Peyer's patch (tissue), 4 donors: ENCODE results near the gene C3orf62. TPM values are rescaled to one million over a fixed set of nuclear protein-coding genes. Genes with fewer than 3 reads are reported as not detected.

ENCODE experiments used
- DNase-seq, 3 donors: peaks; one replicate each; pipeline ENCODE4 v3.0.0-alpha.2; 2017 to 2019
- H3K27ac ChIP-seq, 4 donors: fragments of 200-600 bp; sonication (generic); one replicate each; pipeline ENCODE4 v1.5.1; 2016 to 2019
- H3K27me3 ChIP-seq, 2 donors: fragments of 200-600 bp; sonication (generic); one replicate each; pipeline ENCODE4 v1.5.1; 2019
- H3K36me3 ChIP-seq, 3 donors: fragments of 200-600 bp; sonication (generic); one replicate each; pipeline ENCODE4 v1.5.1; 2016 to 2019
- H3K4me1 ChIP-seq, 4 donors: fragments of 200-600 bp; sonication (generic); one replicate each; pipeline ENCODE4 v1.5.1; 2016 to 2019
- H3K4me3 ChIP-seq, 4 donors: fragments of 200-600 bp; sonication (generic); 1 replicate in 3 of 4; 2 replicates in 1 of 4; pipeline ENCODE4 v1.5.1; 2016 to 2019; ENCODE audit warnings: mild to moderate bottlenecking in 1 of 4
- H3K9me3 ChIP-seq, 4 donors: fragments of 200-600 bp; sonication (generic); one replicate each; pipeline ENCODE4 v1.5.1; 2016 to 2019; ENCODE audit warnings: mild to moderate bottlenecking in 1 of 4
- POLR2A ChIP-seq, 2 donors: fragments of 450-650 bp; IDR thresholded peaks; one replicate each; pipeline ENCODE4 v1.5.1; 2017; ENCODE audit warnings: antibody characterized with exemption in 2 of 2, mild to moderate bottlenecking in 2 of 2, moderate library complexity in 2 of 2
- total RNA-seq, 4 donors: library from RNA; depleted of rRNA; stranded (reverse); fragments of >200 nt; gene quantifications; one replicate each; pipeline ENCODE4 v1.1.0, GENCODE V29; 2016
- TF ChIP-seq, protein P1 (sequence below), 6 experiments: fragments of 450-650 bp in 4 of 6; fragments of 200-600 bp in 2 of 6; sonication (generic) in 1 of 6; IDR thresholded peaks; one replicate each; pipeline ENCODE4 v1.5.1; 2017 to 2019; ENCODE audit warnings: antibody characterized with exemption in 6 of 6, mild to moderate bottlenecking in 3 of 6, moderate library complexity in 1 of 6

The C3orf62 gene
- 10 to 100 TPM in 1 of 4 donors, 1 to 10 TPM in 3; 4.4 to 24.8 (median 5.3) TPM for total RNA-seq

DNA sequence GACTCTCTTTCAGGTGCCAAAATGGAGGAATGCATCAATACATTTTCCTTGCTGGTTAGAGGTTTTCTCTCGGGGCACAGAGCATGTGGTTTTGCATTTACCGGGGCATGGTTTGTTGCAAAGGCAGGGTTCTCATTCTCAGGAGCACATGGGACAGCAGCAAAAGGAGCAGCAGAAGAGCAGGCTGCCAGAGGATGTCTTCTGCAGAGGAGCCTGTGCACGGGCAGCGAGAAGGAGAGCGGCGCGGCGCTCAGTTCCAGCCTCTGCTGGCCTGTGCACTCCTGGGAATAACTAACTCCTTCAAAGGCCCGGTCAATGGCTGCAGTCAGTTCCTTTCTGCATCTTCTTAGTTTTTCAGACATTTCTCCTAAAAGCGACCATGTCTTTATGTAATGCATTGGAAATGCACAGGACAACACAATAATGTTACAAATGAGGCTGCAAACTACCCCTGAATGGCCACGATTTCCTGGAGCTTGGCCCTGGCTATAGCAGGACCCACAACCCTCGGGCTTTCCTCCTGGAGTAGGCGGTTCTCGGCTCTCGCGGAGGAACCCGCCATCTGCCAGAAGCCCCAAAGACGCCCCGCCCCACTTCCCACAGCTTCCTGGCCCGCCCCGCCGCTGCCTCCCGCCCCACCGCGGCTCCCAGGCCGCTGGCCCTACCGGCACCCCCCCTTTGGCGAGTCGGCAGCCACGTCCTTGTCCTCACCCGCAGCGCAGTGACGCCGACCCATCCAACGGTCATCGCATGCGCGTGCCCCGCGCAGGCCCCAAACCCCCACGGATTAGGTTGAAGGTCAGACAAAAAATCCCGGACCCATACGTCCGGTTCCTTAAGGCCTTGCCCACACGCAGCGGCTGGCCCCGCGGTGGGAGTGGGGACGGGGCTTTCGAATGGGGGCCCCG lies at the start of gene C3orf62:
Gene C3orf62, minus strand, starts transcription at position 758 of the 908 bp plus-strand sequence. Its CDS starts 360 bp downstream, at position 398.
- no peaks in the 10 kb centered on the region for H3K27me3 ChIP-seq
- peak within 1 kb of the TSS; percentile 84 to 94 (median 86) for H3K27ac ChIP-seq
- peaks cover 0 to 24% (median 0%) of the 10 kb centered on the region in 3 donors for H3K36me3 ChIP-seq
- DNase-seq: peak; percentile 84 to 95 (median 90)
- no peaks in the 10 kb centered on the region for H3K9me3 ChIP-seq
- H3K4me3 ChIP-seq: peak within 1 kb of the TSS; percentile 36 to 60 (median 52)
- peaks cover 2 to 18% (median 6%) of the 10 kb centered on the region in 4 donors for H3K4me1 ChIP-seq
- TF ChIP-seq, protein P1, sequence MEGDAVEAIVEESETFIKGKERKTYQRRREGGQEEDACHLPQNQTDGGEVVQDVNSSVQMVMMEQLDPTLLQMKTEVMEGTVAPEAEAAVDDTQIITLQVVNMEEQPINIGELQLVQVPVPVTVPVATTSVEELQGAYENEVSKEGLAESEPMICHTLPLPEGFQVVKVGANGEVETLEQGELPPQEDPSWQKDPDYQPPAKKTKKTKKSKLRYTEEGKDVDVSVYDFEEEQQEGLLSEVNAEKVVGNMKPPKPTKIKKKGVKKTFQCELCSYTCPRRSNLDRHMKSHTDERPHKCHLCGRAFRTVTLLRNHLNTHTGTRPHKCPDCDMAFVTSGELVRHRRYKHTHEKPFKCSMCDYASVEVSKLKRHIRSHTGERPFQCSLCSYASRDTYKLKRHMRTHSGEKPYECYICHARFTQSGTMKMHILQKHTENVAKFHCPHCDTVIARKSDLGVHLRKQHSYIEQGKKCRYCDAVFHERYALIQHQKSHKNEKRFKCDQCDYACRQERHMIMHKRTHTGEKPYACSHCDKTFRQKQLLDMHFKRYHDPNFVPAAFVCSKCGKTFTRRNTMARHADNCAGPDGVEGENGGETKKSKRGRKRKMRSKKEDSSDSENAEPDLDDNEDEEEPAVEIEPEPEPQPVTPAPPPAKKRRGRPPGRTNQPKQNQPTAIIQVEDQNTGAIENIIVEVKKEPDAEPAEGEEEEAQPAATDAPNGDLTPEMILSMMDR (IDR thresholded peaks at IDR 0.05): no peak
- TF ChIP-seq POLR2A (IDR thresholded peaks at IDR 0.05): peak in 1 of 2 donors; percentile 33

DNA sequence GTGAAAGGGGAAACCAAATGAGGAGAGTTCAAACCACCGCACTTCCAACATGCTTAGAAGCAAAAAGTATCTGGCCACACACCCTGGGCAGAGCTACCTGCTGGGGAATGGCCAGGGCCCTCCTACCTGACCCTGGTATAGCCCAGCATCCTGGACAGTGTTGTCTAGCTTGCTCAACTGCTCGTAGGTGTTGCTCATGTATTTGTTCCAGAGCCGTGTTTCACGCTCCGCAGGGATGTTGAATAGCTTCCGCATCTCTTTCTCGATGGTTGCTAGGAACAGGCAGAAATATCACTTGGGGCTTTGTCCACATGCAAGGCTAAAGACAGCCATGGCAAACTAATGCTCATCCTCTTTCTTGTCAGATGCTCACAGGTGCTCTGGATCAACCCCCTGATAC lies 47.7 kb upstream of the C3orf62 start:
- TF ChIP-seq POLR2A (IDR thresholded peaks at IDR 0.05): no peak
- DNase-seq: no peak
- Histone ChIP-seq H3K27me3 (no peaks in the 10 kb centered on the region), H3K36me3 (peaks cover 0 to 99% (median 0%) of the 10 kb centered on the region in 3 donors), H3K4me3 (no peak overlapping the region), H3K27ac (no peak overlapping the region), H3K4me1 (no peaks in the 10 kb centered on the region), H3K9me3 (no peaks in the 10 kb centered on the region)

DNA sequence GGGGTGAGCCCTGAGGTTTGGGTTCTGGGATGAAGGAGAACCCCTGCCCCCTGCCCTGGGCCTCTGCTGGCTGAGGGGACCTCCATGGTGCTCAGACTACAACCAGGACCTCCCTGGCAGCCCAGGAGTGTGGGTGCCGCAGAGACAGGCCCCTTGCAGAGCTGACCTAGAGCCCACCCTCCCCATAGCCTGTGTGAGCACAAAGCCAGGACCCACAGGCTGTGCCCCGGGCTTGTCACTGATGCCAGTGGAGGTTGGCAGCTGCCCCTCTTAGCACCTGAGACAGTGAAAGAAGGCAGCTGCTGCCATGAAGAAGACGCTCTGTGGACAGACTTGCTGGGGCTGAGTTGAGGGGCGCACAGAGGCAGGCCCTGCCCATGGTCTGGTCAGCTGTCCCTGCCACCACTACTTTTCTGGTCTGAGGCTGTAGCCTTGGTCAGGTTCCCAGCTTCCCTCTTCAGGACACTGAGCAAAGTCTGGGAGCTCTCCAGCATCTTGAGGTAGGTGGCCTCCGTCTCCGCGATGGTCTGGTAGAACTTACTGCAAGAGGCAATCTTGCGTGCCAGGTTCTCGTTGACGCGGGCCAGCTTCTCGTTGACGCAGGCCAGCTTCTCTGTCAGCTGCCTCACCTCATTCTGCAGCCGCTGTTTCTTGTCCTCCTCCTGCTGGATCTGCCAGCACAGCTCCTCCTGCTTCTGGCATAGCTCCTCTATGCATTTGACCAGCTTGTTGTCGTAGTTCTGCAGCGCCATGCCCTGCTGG lies 39.8 kb upstream of the C3orf62 start:
- Histone ChIP-seq H3K4me3 (no peak overlapping the region), H3K4me1 (no peaks in the 10 kb centered on the region), H3K9me3 (no peaks in the 10 kb centered on the region), H3K36me3 (peaks cover 0 to 89% (median 0%) of the 10 kb centered on the region in 3 donors), H3K27ac (no peak overlapping the region), H3K27me3 (no peaks in the 10 kb centered on the region)
- TF ChIP-seq POLR2A (IDR thresholded peaks at IDR 0.05): no peak
- TF ChIP-seq, protein P1 (IDR thresholded peaks at IDR 0.05): no peak
- DNase-seq: no peak

DNA sequence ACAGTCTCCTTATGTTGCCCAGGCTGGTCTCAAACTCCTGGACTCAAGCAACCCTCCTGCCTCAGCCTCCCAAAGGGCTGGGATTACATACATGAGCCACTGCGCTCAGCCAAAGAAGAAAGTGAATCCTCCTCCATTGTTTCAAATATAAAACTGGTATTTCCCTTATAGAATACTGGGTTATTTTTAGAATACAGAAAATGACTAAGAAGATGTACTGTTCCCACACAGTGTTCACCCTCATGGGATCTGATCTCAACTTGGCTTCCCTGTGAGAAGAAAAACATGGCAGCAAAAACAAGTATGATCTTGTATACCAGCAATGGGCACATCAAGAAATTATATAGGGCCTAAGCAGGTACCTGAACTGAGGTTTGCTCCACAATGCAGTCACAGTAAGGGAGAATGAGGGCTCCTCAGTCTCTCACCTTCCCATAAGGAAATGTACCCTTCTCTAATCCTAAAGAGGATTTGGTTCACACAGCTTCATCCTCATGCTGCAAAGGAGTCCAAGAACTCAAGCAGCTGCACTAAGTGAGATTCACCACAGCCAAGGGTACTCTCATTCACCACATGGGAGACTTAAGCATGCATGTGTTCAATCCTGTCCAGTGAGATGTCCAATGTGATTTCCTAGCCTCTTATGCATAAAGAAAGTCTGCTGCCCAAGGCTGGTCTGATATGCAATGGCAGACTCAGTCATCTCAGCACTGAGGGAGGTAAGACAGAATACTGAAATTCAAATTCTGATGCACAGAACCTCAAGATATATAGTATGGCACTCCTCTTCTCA lies 37.1 kb upstream of the C3orf62 start:
- Histone ChIP-seq H3K9me3 (no peaks in the 10 kb centered on the region), H3K36me3 (peaks cover 0 to 87% (median 0%) of the 10 kb centered on the region in 3 donors), H3K4me1 (no peaks in the 10 kb centered on the region), H3K27me3 (no peaks in the 10 kb centered on the region), H3K27ac (no peak overlapping the region), H3K4me3 (no peak overlapping the region)
- DNase-seq: no peak
- TF ChIP-seq, protein P1 (IDR thresholded peaks at IDR 0.05): no peak
- no peak for TF ChIP-seq POLR2A (IDR thresholded peaks at IDR 0.05)

DNA sequence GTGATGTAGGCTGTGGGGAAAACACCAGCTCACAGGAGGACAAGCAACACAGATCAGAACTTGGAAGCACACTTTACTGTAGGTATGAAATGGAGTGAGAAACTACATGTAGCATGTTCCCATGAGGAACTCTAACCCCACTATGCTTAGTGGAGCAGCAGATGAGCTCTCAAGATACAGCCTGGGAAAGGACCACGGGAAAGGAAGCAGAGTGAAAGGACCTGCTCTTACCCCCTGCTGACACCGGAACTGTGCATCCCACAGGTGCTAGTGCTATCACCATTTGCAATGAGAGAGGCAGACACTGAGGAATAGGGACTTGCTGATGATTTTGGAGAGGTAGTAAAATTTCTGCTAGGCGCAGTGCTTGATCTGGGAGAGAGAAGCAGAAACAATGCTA lies 34.3 kb upstream of the C3orf62 start:
- Histone ChIP-seq H3K36me3 (peaks cover 0 to 87% (median 0%) of the 10 kb centered on the region in 3 donors), H3K27ac (no peak overlapping the region), H3K4me3 (no peak overlapping the region), H3K27me3 (no peaks in the 10 kb centered on the region), H3K9me3 (no peaks in the 10 kb centered on the region), H3K4me1 (no peaks in the 10 kb centered on the region)
- DNase-seq: no peak
- TF ChIP-seq POLR2A (IDR thresholded peaks at IDR 0.05): no peak
- TF ChIP-seq, protein P1 (IDR thresholded peaks at IDR 0.05): no peak
